GM23248 (cell line): Measurements from ENCODE around the gene RIC3. TPM values are rescaled to one million over a fixed set of nuclear protein-coding genes. Genes with fewer than 3 reads are reported as not detected.

Experiments
- DNase-seq: peaks from one replicate; pipeline ENCODE4 v3.0.0-alpha.2; 2015
- H2AFZ ChIP-seq: fragments of 200-600 bp; sonication (generic); 2 replicates; pipeline ENCODE4 v1.6.1; 2016; ENCODE audit warnings: antibody characterized with exemption
- H3F3A ChIP-seq: fragments of 200-600 bp; sonication (generic); 2 replicates; pipeline ENCODE4 v1.6.1; 2016; ENCODE audit warnings: mild to moderate bottlenecking, antibody characterized with exemption, mixed run types; ENCODE audit not compliant: insufficient read depth
- H3K27ac ChIP-seq: fragments of 200-600 bp; sonication (generic); 2 replicates; pipeline ENCODE4 v1.5.1; 2016; ENCODE audit warnings: mild to moderate bottlenecking
- H3K27me3 ChIP-seq: fragments of 200-600 bp; sonication (generic); replicated peaks from 2 replicates; pipeline ENCODE4 v1.6.1; 2016; ENCODE audit warnings: mild to moderate bottlenecking; ENCODE audit not compliant: insufficient read depth
- H3K36me3 ChIP-seq: fragments of 200-600 bp; sonication (generic); 2 replicates; pipeline ENCODE4 v1.6.1; 2016; ENCODE audit warnings: low read depth, mild to moderate bottlenecking
- H3K4me1 ChIP-seq: fragments of 200-600 bp; sonication (generic); 2 replicates; pipeline ENCODE4 v1.6.1; 2016; ENCODE audit warnings: mild to moderate bottlenecking; ENCODE audit not compliant: insufficient read depth
- H3K4me2 ChIP-seq: fragments of 200-600 bp; sonication (generic); one replicate; pipeline ENCODE4 v1.6.1; 2016; ENCODE audit warnings: mild to moderate bottlenecking; ENCODE audit not compliant: unreplicated experiment
- H3K4me3 ChIP-seq: fragments of 200-600 bp; sonication (generic); 2 replicates; pipeline ENCODE4 v1.5.1; 2016; ENCODE audit warnings: mild to moderate bottlenecking
- H3K79me2 ChIP-seq: fragments of 200-600 bp; sonication (generic); 2 replicates; pipeline ENCODE4 v1.6.1; 2016; ENCODE audit warnings: mild to moderate bottlenecking; ENCODE audit not compliant: insufficient read depth
- H3K9ac ChIP-seq: fragments of 200-600 bp; sonication (generic); 2 replicates; pipeline ENCODE4 v1.6.1; 2016; ENCODE audit warnings: mild to moderate bottlenecking
- H3K9me2 ChIP-seq: fragments of 200-600 bp; sonication (generic); 2 replicates; pipeline ENCODE4 v1.6.1; 2016; ENCODE audit warnings: mixed run types, mild to moderate bottlenecking, moderate library complexity; ENCODE audit not compliant: insufficient read depth
- H3K9me3 ChIP-seq: fragments of 200-600 bp; sonication (generic); one replicate; pipeline ENCODE4 v1.6.1; 2017; ENCODE audit warnings: low read depth
- H4K20me1 ChIP-seq: fragments of 200-600 bp; sonication (generic); 2 replicates; pipeline ENCODE4 v1.6.0; 2016; ENCODE audit not compliant: insufficient read depth
- EZH2 ChIP-seq: fragments of 200-600 bp; sonication (generic); IDR thresholded peaks from 2 replicates; pipeline ENCODE4 v1.6.1; 2018; ENCODE audit warnings: antibody characterized with exemption, mild to moderate bottlenecking; ENCODE audit not compliant: insufficient read depth, poor library complexity, severe bottlenecking
- EZH2phosphoT487 ChIP-seq: fragments of 200-600 bp; sonication (generic); IDR thresholded peaks from 2 replicates; pipeline ENCODE4 v1.6.1; 2018; ENCODE audit warnings: antibody characterized with exemption, moderate library complexity, mild to moderate bottlenecking, low read depth; ENCODE audit not compliant: insufficient read depth
- WGBS, 2 experiments: methylation state at CpG; one replicate each; pipeline ENCODE4 v1.1.6; 2015 to 2017; ENCODE audit warnings: low lambda C conversion rate in 2 of 2, low coverage in 1 of 2; ENCODE audit errors: missing lambda C conversion rate in 2 of 2; 5-methylcytosine and 5-hydroxymethylcytosine counted together
- in situ Hi-C: fragments of 300-500 bp; cut with MboI; formaldehyde crosslinking; loops from 2 replicates; pipeline ENCODE4 v1.15.0; 2020
- polyA plus RNA-seq: library from polyadenylated mRNA; unstranded; fragments of >200 nt; fragmentation: Nextera tagmentation; extraction: Ambion mirVana; gene quantifications from 2 replicates; pipeline ENCODE4 v1.2.1, GENCODE V29; 2016
- total RNA-seq: library from RNA; depleted of rRNA; stranded (reverse); fragments of >200 nt; shearing (Covaris generic); gene quantifications from 2 replicates; pipeline ENCODE4 v1.2.3, GENCODE V29; 2014

RIC3 gene
- total and polyA plus RNA-seq, 2 experiments from 2014 or later: 0.06 TPM; not detected in 1

DNA sequence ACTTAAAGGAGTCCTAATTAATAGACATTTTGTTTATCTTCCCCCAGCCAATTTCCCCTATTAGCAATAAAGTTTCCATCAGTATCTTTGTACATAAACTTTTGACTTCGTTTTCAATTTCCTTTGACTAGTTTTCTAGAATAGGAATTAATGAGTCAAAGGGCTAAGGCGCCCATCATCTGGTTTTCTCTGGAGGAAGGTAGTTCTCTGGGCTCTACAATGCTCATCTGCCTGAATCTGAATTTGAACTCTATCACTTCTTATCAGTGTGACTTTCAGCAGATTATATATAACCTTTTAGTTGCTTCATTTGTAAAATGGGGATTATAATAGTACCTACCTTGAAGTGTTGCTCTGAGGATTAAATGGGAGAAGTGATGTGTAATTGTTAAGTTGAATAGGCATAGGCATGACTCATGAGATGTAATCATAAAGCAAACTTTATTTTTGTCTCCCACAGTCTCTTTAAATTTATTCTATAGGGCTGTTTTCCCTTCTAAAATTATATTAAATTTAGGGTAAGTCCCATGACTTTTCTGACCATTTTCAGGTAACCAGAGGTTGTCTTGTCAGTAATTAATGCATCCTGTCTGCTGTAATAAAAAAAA lies 93.6 kb downstream of the RIC3 start:
- Histone ChIP-seq H3K4me3 (no peak overlapping the region), H3K27me3 (no peaks in the 10 kb centered on the region), H3F3A (peaks cover 8% of the 10 kb centered on the region; the same call in 1 of the 2 replicates), H3K9me3 (no peaks in the 10 kb centered on the region), H3K27ac (no peak overlapping the region), H2AFZ (no peak overlapping the region), H3K9me2 (no peaks in the 10 kb centered on the region), H3K36me3 (no peaks in the 10 kb centered on the region), H3K4me1 (peaks cover 5% of the 10 kb centered on the region; the same call in 1 of the 2 replicates), H3K4me2 (no peak overlapping the region), H3K9ac (no peak overlapping the region), H4K20me1 (no peaks in the 10 kb centered on the region), H3K79me2 (no peaks in the 10 kb centered on the region)
- 27 to 34% methylated on average over 2 of the region's 2 CpGs for WGBS, 2 experiments
- TF ChIP-seq EZH2phosphoT487 (no peak), EZH2 (no peak)
- peak; percentile 48 for DNase-seq
- in situ Hi-C loops: no loop called here

DNA sequence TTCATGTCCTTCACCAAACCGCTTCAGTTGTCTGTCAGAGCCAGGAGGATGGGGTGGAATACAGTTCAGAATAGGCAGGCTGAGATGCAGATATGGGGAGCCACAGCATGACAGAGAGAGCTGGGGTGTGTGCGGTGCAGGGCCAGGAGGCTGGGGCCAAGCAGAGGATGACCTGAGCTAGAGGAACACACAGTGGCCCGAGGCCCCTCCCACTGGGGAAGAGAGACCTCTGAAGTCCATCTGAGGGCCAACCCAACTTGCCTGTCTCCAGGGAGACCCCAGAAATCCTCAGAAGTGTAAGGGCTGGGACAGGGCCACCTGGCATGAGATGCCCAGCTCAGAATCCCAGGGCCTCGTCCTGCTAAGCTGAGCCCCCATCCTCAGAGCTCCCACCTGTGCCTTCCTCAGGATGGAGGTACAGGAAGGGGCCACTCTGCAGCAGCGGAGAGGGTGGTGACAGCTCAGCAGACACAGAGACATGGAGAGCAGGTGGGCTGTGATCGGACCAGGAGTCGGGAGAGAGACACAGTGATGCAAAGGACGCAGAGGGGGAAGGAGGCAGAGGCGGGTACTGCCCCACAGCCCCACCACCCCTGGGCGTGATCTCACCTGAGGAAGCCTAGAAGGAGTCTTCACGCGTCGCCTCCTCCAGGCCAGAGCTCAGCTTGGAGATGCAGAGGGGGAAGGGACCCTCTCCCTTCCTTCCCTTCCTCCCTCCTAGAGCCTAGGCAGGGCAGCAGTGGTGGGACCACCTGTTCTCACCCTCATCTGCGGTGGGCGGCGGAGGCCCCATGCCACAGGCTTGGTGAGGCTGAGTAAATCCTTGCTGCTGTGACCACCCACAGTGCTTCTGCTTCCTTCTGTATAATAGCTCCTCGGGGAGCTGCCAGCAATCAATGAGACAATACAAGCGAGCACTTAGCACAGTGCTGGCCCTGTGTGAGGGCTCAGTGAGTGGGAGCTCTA lies 96.9 kb downstream of the RIC3 start:
- 70 to 71% methylated on average over 18 of the region's 18 CpGs for WGBS, 2 experiments
- in situ Hi-C loops: no loop called here
- H3K36me3 ChIP-seq: no peaks in the 10 kb centered on the region
- no peak for TF ChIP-seq EZH2
- H3K9ac ChIP-seq: no peak overlapping the region
- no peak overlapping the region for H3K4me3 ChIP-seq
- H3K4me1 ChIP-seq: peaks cover 21% of the 10 kb centered on the region
- peaks cover 20% of the 10 kb centered on the region; the same call in 1 of the 2 replicates for H3F3A ChIP-seq
- no peak overlapping the region for H2AFZ ChIP-seq
- no peaks in the 10 kb centered on the region for H3K79me2 ChIP-seq
- H3K27me3 ChIP-seq: no peaks in the 10 kb centered on the region
- no peak overlapping the region for H3K4me2 ChIP-seq
- no peaks in the 10 kb centered on the region for H4K20me1 ChIP-seq
- no peak for DNase-seq
- H3K9me2 ChIP-seq: no peaks in the 10 kb centered on the region
- no peaks in the 10 kb centered on the region for H3K9me3 ChIP-seq
- no peak overlapping the region for H3K27ac ChIP-seq

DNA sequence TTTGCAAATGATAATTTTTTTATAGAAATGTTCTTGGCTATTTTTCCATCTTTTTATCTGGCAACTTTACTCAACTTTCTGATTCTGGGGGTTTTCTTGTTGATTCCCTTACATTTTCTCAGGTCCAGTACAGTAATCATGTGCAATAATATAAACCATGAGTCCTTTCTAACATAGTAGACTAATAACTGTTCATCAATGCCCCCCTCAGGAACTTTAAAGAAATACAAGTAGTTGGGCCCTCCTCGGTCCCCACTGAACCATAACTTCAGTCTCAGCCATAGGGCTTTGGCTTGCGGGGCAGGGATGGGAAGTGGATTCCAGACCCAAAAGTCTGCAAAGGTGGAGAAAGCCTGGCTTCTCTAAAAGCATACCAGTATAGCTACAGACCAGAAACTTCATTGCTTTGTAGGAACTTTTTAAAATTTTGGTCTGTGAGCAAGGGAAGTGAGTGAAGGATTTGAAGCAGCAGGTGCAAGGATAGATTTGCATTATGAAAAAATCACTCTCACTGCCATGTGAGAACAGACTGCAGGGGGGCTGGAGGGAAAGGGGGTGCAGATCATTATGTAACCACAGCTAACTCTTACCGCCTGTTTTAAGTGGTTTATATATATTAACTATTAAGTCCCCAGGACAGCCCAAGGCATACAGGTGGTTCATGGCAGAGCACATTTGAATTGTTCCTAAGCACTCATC lies 98.3 kb downstream of the RIC3 start:
- no peaks in the 10 kb centered on the region for H3K79me2 ChIP-seq
- no peak for TF ChIP-seq EZH2phosphoT487
- no peak for TF ChIP-seq EZH2
- H2AFZ ChIP-seq: no peak overlapping the region
- DNase-seq: peak; percentile 75
- H3K4me3 ChIP-seq: no peak overlapping the region
- H3K9me3 ChIP-seq: no peaks in the 10 kb centered on the region
- 36 to 44% methylated on average over 3 of the region's 3 CpGs for WGBS, 2 experiments
- H3K4me1 ChIP-seq: peaks cover 20% of the 10 kb centered on the region
- H3F3A ChIP-seq: peaks cover 19% of the 10 kb centered on the region; the same call in 1 of the 2 replicates
- no peak overlapping the region for H3K9ac ChIP-seq
- in situ Hi-C loops: no loop called here
- no peaks in the 10 kb centered on the region for H3K27me3 ChIP-seq
- H4K20me1 ChIP-seq: no peaks in the 10 kb centered on the region
- H3K27ac ChIP-seq: no peak overlapping the region
- no peaks in the 10 kb centered on the region for H3K36me3 ChIP-seq
- no peak overlapping the region for H3K4me2 ChIP-seq
- H3K9me2 ChIP-seq: no peaks in the 10 kb centered on the region

DNA sequence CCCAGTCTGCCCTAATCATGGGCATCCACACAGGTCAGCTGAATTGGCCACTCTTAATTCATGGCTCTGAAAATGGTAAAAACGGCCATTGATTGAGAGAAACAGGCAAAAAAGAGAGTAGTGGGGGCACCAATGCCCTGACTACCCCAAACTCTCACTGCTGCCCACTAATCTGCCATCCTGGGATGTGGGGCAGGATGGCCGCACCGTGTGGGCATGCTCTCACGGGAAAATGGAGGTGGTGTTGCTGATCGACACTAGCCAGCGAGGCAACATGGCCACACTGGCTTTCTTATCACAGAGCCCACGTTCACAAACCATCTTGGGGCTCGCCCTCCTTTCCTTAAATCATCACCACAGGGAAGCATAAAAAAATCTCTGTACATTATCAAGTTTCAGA lies 99.1 kb downstream of the RIC3 start:
- H3K27ac ChIP-seq: no peak overlapping the region
- H3K4me1 ChIP-seq: peaks cover 16% of the 10 kb centered on the region
- TF ChIP-seq EZH2phosphoT487: no peak
- no peak for TF ChIP-seq EZH2
- 79 to 83% methylated on average over 8 of the region's 8 CpGs for WGBS, 2 experiments
- no peaks in the 10 kb centered on the region for H3K36me3 ChIP-seq
- no peaks in the 10 kb centered on the region for H3K27me3 ChIP-seq
- H3F3A ChIP-seq: peaks cover 12% of the 10 kb centered on the region; the same call in 1 of the 2 replicates
- H3K79me2 ChIP-seq: no peaks in the 10 kb centered on the region
- H3K9me3 ChIP-seq: no peaks in the 10 kb centered on the region
- no peak for DNase-seq
- in situ Hi-C loops: no loop called here
- H3K9ac ChIP-seq: no peak overlapping the region
- no peaks in the 10 kb centered on the region for H3K9me2 ChIP-seq
- no peak overlapping the region for H2AFZ ChIP-seq
- H3K4me3 ChIP-seq: no peak overlapping the region
- H4K20me1 ChIP-seq: no peaks in the 10 kb centered on the region
- H3K4me2 ChIP-seq: peak overlapping the region; percentile 65
